DMS53 (cell line): Measurements from ENCODE around the gene CD82.

ENCODE experiments used
- DNase-seq: peaks from one replicate; lab custom pipeline; 2025; lab: John Stamatoyannopoulos, UW

The CD82 gene

DNA sequence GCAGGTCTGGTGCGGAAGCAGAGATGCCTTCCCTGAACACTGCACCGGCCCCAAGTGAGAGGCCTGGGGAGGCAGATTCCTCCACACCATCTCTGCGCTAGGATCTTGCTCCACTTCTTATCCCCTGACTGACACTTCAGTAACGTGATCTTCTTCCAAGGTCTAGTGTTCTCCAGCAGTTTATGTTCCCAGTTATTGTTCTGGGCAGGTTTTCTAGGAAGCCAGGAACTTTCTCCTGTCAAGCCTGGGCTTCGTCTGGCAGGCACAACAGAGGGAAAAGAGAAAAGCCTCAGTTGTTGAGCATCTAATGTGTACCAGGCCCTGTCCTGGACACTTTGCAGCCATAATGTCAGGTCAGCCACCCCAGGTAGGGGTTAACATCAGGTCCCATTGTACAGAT, 10.5 kb downstream of the CD82 start:
- DNase-seq = no peak

DNA sequence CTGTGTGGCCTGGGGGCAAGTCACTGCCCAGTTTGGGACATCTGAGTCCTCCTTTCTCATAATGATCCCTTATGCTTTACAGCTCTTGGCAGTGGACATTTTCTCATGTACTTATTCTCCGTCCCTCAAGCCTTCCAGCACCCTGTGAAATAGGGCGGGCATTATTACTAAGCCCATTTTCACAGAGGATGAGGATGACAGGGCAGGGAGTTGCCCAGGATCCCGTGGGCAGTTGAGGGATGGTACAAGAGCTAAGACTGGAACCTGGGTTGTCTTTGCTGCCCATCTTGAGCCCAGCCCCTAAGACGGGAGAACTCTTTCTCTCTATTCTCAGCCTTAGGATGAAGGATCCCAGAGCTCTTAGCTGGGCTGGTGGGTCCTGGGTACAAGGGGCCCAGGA, 11.2 kb downstream of the CD82 start:
- DNase-seq = no peak

GRCh38 chr11:44577231-44577830, 11.9 kb downstream of the CD82 start:
- no peak for DNase-seq

GRCh38 chr11:44578279-44578678, 12.8 kb downstream of the CD82 start:
- DNase-seq = no peak

- no peak for DNase-seq
These were observed 13.9 kb downstream of the CD82 start for GRCh38 chr11:44579302-44579761.

DNA sequence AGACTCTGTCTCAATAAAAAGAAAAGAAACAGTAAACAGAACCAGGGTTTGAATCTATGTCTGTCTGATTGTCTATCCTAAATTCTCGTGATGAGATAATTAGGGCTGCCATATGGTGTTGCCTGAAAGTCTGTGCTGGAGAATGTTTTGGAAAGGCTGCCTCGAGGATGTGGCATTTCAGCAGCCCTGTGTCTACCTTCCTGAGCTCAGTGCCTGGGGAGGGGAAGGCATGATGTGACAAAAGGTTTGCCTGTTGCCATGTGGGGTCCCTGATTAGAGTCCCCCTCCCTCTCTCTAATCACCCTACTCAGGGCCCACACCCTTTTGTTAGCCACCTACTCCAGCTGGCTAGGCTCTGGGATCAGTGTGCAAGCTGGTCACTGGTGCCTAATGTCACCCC, 15.2 kb downstream of the CD82 start:
- no peak for DNase-seq

DNA sequence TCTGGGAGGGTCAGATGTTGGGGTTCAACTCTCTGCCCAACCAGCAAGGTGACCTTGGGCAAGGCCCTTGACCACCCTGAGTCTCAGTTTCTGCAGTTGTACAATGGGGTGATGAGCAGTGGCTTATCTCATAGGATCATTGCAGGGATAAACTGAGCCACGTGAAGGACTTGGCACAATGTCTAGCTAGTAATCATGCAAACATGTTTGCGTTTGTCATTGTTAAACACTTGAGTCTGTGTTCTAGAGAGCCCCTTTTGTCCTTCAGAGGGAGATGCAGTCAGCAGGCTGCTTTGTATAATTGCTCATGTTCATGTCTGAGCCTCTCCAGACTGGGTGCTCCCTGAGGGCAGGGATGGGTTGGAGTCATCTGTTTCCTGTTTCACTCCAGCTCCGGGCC, 15.8 kb downstream of the CD82 start:
- DNase-seq = peak; percentile 82

- DNase-seq = no peak
These were observed 17.3 kb downstream of the CD82 start for GRCh38 chr11:44582641-44583352.

- DNase-seq = no peak
These were observed 17.8 kb downstream of the CD82 start for GRCh38 chr11:44583353-44583669.

DNA sequence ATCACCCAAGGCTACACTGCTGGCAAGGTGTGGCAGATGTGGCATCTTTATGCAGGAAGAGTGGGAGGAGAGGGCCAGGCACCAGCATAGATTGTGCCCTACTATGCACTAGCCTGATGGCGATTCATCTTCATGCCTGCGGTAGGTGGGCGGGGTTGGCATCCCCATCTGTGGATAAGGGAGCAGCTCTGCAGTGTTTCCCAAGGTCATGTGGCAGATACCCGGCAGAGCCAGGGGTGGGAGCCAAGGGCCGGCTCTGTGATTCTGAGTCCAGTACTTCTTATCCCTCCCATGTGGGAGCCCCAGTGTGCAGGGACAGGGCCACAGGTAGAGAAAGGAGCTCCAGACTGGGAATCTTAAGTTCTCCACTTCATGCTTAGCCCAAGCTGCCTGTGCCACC, 20.0 kb downstream of the CD82 start:
- no peak for DNase-seq

GRCh38 chr11:44589301-44589700, 23.8 kb downstream of the CD82 start:
- no peak for DNase-seq

DNA sequence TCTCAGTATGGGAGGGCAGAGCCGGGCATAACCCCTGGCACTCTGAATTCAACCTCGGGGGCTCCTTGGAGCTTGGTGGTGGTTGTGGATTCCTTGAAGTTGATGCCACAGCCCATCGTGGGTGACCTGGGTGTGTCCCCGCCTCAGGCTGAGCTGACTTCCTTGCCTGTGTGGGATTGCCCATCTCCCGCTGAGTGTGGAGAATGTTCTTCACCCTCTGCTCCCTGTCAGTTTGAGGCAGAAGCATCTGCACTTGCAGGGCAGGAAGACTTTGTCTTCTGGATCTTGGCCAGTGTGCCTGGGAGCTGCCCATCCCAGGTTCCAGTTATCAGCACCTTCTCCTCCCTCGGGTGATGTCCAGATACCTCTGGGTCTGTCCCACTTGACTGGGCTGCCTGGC, 25.3 kb downstream of the CD82 start:
- no peak for DNase-seq

DNA sequence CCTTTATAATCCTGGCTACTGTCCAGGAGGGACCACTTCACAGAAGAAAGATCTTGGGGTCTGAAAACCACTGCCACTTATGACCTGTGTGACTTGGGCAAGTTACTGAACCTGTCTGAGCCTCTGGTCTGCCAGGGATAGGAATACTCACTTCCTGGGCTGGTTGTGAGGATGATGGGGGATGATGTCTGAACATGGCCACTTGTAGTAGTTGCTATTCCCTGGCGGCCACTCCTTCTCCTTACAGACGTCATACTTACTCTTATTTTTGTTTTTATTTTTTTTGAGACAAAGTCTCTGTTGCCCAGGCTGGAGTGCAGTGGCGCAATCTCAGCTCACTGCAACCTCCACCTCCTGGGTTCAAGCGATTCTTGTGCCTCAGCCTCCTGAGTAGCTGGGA, 26.1 kb downstream of the CD82 start:
- no peak for DNase-seq

DNA sequence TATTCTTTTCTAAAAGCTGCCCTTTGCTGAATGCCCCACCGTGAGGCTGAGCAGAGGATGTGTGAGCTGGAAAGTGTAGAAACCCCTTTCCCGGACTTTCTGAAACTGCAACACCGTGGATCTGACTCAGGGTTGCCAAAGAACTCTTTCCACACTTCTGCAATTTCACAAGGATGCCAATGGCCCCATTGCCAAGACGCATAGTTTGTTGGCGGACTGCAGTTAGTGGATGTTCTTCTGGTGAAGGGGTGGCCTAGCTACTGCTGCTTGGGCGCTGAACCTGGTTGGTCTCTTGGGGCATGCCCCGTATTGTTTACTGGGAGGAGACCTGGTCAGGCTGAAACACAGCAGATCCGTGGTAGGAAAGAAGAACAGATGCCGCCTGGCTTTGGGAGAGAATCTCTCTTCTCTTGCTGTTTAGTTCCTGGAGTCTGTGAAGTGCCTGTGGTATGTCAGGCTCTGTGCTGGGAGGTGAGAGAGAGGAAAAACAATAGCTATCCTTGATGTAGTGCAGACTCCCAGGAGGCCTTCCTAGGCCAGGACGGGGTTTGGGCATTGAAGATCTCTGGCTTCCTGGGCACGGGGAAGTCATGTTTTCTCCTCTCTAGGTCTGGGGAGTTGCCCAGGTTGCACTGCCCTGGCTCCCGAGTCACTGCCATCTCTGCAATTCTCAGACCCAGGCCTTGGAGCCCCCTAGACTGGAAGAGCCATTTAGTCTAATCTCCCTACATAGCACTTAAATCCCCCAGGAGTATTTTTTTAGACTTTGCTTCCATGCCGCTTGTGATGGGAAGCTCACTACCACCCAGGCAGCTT, 26.9 kb downstream of the CD82 start:
- no peak for DNase-seq

- no peak for DNase-seq
These were observed 27.8 kb downstream of the CD82 start for GRCh38 chr11:44593251-44593650.

- no peak for DNase-seq
These were observed 29.5 kb downstream of the CD82 start for GRCh38 chr11:44595006-44595405.

GRCh38 chr11:44595964-44596381, 30.5 kb downstream of the CD82 start:
- no peak for DNase-seq

DNA sequence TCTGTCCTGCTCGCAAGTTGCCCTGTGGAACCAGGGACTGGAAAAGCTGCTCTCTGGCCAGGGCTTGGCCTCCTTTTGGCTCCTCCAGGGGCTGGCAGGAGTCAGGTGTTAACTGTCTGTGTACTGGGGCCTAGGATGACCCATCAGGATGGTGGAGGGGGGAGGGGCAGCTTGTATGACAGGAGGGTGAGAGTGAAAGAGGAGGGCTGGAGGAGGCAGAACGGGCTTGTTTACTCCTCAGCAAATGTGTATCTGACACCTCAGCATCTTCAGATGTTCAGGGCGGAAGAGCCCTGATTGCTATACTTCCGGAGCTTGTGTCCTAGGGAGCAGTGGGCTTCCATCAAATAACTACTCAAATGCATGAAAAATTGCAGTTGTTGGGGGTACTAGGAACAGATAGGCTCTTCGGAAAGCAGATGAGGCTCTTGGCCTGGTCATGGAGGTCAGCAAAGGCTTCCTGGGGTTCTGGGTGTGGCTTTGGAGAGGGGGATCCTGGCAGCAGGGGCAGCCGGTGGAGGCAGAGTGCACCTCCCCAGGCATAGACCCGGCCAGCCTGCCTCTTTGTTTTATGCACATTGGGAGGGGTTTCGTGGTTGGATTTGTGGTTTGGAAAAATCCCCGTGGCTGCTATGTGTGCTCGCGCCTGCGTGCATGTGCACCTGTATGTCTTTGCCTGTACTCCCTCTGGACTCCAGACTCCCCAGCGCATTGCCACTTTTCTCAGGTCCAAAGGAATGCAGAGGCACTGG, 31.2 kb downstream of the CD82 start:
- DNase-seq = no peak

GRCh38 chr11:44597358-44598012, 32.0 kb downstream of the CD82 start:
- DNase-seq = no peak

GRCh38 chr11:44598831-44599230, 33.4 kb downstream of the CD82 start:
- no peak for DNase-seq

GRCh38 chr11:44600261-44600660, 34.8 kb downstream of the CD82 start:
- DNase-seq = no peak

DNA sequence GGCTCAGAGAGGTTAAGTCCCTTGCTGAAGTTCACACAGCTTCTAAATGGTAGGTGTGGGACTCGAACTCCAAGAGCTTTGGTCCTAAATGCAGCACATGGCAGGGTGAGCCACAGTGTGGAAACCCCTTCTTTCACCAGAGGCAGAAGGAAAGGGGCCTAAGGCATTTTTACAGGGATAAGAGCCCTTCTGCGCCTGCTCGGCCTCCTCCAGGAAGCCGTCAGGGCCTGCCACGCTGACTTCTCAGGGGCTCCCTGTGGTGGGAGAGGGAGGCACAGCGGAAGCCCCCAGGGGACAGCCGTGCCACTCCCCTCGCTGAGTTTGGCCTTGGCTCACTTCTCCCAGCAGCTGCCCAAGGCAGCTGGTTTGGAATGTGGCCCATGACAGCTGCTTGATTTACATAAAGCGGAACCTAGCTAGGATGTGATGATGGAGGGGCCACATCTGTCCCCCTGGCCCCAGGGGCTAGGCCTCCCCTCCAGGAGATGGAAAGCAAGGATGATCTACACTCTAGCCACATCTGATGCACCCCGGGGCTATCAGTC, 35.4 kb downstream of the CD82 start:
- no peak for DNase-seq
